HG03457 (cell line): ENCODE measurements around the gene RSU1.

ENCODE experiments used
- ATAC-seq: cut with Tn5 transposase; IDR thresholded peaks from one replicate; pipeline ENCODE4 v1.9.1; 2021; ENCODE audit warnings: moderate number of reproducible peaks; ENCODE audit not compliant: unreplicated experiment

Gene RSU1

DNA sequence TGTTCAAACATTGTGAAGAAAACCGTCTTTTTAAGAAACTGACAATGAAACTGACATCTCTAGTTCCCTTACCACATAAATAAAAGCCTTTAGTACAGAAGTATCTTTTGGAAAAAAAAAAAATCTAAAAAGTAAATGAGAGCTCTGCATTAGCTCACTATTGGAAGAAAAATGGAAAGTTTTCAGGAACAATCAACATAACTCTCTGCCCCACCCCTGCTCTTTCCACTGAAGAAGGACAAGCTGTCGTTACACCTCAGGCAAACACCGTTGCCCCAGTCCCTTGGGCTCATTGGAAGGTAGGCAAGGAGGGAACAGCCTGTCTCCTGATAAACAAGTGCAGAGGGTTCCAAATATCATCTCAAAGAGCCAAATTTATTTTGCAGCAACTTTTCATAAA is 273.1 kb downstream of the RSU1 start:
- ATAC-seq, result no peak
